ENCODE data around the gene PARVG. TPM values are rescaled to one million over a fixed set of nuclear protein-coding genes. Genes with fewer than 3 reads are reported as not detected.

The PARVG gene
- total RNA-seq, 1 experiment from 2014 or later, result 13.9 TPM

DNA sequence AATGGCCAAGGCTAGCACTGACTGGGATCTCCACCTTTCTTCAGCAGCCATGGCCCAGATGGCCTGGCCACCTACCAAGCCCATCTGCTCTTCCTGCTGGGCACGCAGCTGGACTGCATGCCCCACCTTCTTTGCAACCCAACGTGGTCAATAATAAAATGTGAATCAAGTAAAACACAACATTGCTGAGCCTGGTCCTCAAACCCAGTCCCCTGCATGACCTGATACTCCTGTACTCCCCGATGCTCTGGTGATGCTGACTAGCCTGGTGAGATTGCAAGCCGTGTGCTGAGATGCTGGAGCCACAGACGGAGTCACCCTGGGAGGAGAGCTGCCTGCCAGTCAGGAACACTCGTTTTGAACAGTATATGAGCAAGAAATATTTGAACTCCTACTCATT is 34.0 kb downstream of the PARVG start:
- no TSS peak for BruUV-seq (replicated peaks)
- intact Hi-C loops (cut with micrococcal nuclease; ENCODE audit: unreplicated experiment), result no loop called here
- H3K4me3 ChIP-seq (ENCODE audit: low read depth, low read length, poor library complexity, severe bottlenecking), result no peak overlapping the region
- DNase-seq (ENCODE audit: low spot score), result no peak
- TF ChIP-seq, protein P1, sequence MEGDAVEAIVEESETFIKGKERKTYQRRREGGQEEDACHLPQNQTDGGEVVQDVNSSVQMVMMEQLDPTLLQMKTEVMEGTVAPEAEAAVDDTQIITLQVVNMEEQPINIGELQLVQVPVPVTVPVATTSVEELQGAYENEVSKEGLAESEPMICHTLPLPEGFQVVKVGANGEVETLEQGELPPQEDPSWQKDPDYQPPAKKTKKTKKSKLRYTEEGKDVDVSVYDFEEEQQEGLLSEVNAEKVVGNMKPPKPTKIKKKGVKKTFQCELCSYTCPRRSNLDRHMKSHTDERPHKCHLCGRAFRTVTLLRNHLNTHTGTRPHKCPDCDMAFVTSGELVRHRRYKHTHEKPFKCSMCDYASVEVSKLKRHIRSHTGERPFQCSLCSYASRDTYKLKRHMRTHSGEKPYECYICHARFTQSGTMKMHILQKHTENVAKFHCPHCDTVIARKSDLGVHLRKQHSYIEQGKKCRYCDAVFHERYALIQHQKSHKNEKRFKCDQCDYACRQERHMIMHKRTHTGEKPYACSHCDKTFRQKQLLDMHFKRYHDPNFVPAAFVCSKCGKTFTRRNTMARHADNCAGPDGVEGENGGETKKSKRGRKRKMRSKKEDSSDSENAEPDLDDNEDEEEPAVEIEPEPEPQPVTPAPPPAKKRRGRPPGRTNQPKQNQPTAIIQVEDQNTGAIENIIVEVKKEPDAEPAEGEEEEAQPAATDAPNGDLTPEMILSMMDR (conservative IDR thresholded peaks at IDR 0.05; ENCODE audit: low read depth, low read length), result no peak
- TF ChIP-seq EZH2 (IDR thresholded peaks at IDR 0.05; ENCODE audit: borderline replicate concordance, low read depth, low read length, poor library complexity, severe bottlenecking), result no peak
- H3K9me3 ChIP-seq (ENCODE audit: low read depth, low read length, poor library complexity, severe bottlenecking), result no peaks in the 10 kb centered on the region
- no peaks in the 10 kb centered on the region for H3K36me3 ChIP-seq (ENCODE audit: insufficient read depth, low read length, poor library complexity, severe bottlenecking)
- CTCF ChIA-PET, result no interaction called here
- no peaks in the 10 kb centered on the region for H3K27me3 ChIP-seq (replicated peaks; ENCODE audit: insufficient read depth, low read depth, low read length, poor library complexity)
- no peaks in the 10 kb centered on the region for H3K4me1 ChIP-seq (ENCODE audit: insufficient read depth, low read length, poor library complexity, severe bottlenecking)
- H3K27ac ChIP-seq (ENCODE audit: low read depth, low read length, poor library complexity, severe bottlenecking), result no peak overlapping the region
- POLR2A ChIA-PET (ENCODE audit: low non-redundant PET), result no interaction called here

DNA sequence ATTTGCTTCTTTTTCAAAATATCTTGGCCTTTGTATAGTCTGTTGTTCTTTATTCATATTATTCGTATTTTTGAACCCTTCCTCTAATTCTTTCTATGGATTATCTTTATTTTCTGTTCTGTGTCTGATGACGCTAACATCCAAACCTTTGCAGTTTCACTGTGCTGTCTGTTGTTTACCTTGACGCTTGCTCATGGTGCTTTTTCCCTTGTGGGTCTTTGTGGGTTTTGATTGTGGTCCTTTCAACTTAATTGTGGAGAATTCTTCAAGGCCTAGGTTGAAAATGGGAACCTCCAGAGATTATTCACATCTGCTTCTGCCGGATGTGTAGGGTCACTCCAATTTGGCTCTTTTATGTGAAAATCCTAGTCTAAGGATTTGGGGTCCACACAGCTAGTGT is 34.6 kb downstream of the PARVG start:
- CTCF ChIA-PET, result no interaction called here
- BruUV-seq (replicated peaks), result no TSS peak
- no peaks in the 10 kb centered on the region for H3K9me3 ChIP-seq (ENCODE audit: low read depth, low read length, poor library complexity, severe bottlenecking)
- DNase-seq (ENCODE audit: low spot score), result no peak
- intact Hi-C loops (cut with micrococcal nuclease; ENCODE audit: unreplicated experiment), result no loop called here
- POLR2A ChIA-PET (ENCODE audit: low non-redundant PET), result no interaction called here
- H3K36me3 ChIP-seq (ENCODE audit: insufficient read depth, low read length, poor library complexity, severe bottlenecking), result no peaks in the 10 kb centered on the region
- H3K4me3 ChIP-seq (ENCODE audit: low read depth, low read length, poor library complexity, severe bottlenecking), result no peak overlapping the region
- no peaks in the 10 kb centered on the region for H3K27me3 ChIP-seq (replicated peaks; ENCODE audit: insufficient read depth, low read depth, low read length, poor library complexity)
- H3K27ac ChIP-seq (ENCODE audit: low read depth, low read length, poor library complexity, severe bottlenecking), result no peak overlapping the region
- TF ChIP-seq, protein P1 (conservative IDR thresholded peaks at IDR 0.05; ENCODE audit: low read depth, low read length), result no peak
- no peak for TF ChIP-seq EZH2 (IDR thresholded peaks at IDR 0.05; ENCODE audit: borderline replicate concordance, low read depth, low read length, poor library complexity, severe bottlenecking)
- H3K4me1 ChIP-seq (ENCODE audit: insufficient read depth, low read length, poor library complexity, severe bottlenecking), result no peaks in the 10 kb centered on the region

DNA sequence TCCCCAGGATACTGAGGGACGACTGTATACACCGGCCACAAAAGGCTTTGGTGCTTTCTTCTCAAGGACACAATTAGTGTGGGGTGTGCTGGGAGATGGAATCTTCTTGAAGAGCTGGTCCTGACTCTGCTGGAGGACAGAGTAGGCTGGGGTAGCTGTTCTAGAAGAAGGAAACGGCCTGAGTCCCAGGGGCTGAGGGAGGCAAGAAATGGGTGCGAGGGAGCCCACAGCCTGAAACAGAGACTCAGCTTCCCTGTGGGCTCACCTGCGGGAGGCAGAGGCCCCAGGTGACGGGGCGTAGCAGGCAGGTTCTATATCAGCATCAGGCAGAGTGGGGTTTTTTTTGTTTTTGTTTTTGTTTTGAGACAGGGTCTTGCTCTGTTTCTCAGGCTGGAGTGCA is 36.6 kb downstream of the PARVG start:
- ChIA-PET POLR2A (ENCODE audit: low non-redundant PET) (no interaction called here), CTCF (no interaction called here)
- Histone ChIP-seq H3K4me3 (ENCODE audit: low read depth, low read length, poor library complexity, severe bottlenecking) (no peak overlapping the region), H3K27me3 (replicated peaks; ENCODE audit: insufficient read depth, low read depth, low read length, poor library complexity) (no peaks in the 10 kb centered on the region), H3K4me1 (ENCODE audit: insufficient read depth, low read length, poor library complexity, severe bottlenecking) (no peaks in the 10 kb centered on the region), H3K36me3 (ENCODE audit: insufficient read depth, low read length, poor library complexity, severe bottlenecking) (no peaks in the 10 kb centered on the region), H3K9me3 (ENCODE audit: low read depth, low read length, poor library complexity, severe bottlenecking) (no peaks in the 10 kb centered on the region), H3K27ac (ENCODE audit: low read depth, low read length, poor library complexity, severe bottlenecking) (no peak overlapping the region)
- BruUV-seq (replicated peaks), result no TSS peak
- DNase-seq (ENCODE audit: low spot score), result no peak
- intact Hi-C loops (cut with micrococcal nuclease; ENCODE audit: unreplicated experiment), result no loop called here
- TF ChIP-seq, protein P1 (conservative IDR thresholded peaks at IDR 0.05; ENCODE audit: low read depth, low read length), result no peak
- no peak for TF ChIP-seq EZH2 (IDR thresholded peaks at IDR 0.05; ENCODE audit: borderline replicate concordance, low read depth, low read length, poor library complexity, severe bottlenecking)

Data from A673 (cell line).